HG03064 (cell line): ENCODE results near the gene S100G.

ENCODE experiments used
- ATAC-seq: cut with Tn5 transposase; IDR thresholded peaks from one replicate; pipeline ENCODE4 v1.9.1; 2021; ENCODE audit warnings: low read depth; ENCODE audit not compliant: unreplicated experiment

Gene S100G

DNA sequence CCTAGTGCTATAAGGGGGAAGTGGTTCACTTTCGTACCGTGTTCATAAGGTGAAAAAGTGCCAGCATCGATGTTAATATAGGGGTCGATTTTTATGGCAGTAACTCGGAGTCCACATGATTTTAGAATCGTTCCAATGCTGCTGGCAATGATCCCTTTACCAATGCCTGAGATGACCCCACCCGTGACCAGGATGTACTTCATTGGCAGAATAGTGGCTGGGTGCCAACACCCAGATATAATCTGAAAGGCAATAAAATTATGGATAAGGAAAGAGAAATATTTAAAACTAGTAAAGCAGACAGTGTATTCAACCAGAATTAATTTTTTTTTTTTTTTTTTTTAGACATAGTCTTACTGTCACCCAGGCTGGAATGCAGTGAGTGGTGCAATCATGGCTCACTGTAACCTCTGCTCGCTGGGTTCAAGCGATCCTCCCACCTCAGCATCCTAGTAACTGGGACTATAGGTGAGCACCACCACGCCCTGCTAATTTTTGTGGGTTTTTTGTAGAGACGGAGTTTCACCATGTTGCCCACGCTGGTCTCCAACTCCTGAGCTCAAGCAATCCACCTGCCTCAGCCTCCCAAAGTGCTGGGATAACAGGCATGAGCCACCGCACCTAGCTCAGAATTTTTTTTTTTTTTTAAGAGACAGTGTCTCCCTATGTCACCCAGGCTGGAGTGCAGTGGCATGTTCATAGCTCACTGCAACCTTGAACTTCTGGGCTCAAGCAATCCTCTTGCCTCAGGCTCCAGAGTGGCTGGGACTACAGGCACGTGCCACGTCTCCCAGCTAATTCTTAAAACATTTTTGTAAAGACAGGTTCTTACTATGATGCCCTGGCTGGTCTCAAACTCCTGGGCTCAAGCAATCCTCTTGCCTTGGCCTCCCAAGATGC, 53.0 kb downstream of the S100G start:
- ATAC-seq = no peak
